Measurements from ENCODE around the gene IL13RA1.

GRCh38 chrX:118824173-118824730 lies 96.8 kb downstream of the IL13RA1 start:
- TF ChIP-seq CTCF (conservative IDR thresholded peaks at IDR 0.05; ENCODE audit: low read depth, low read length): no peak
- TF ChIP-seq EZH2 (IDR thresholded peaks at IDR 0.05; ENCODE audit: borderline replicate concordance, low read depth, low read length, poor library complexity, severe bottlenecking): no peak
